Epithelial cell of proximal tubule (primary cell): Measurements from ENCODE around the gene RAB38. TPM values are rescaled to one million over a fixed set of nuclear protein-coding genes. Genes with fewer than 3 reads are reported as not detected.

Experiments
- DNase-seq: peaks from one replicate; pipeline ENCODE4 v3.0.0-alpha.2; 2011; ENCODE audit warnings: low read depth
- H3K4me3 ChIP-seq: 2 replicates; pipeline ENCODE4 v1.5.1; 2011; ENCODE audit warnings: low read depth, mild to moderate bottlenecking, low read length
- total RNA-seq: library from RNA; depleted of rRNA; stranded (reverse); fragments of >200 nt; gene quantifications from 2 replicates; pipeline ENCODE4 v1.2.3, GENCODE V29; 2015
- TF ChIP-seq, protein P1 (sequence below): conservative IDR thresholded peaks from 2 replicates; pipeline ENCODE4 v1.5.1; 2012; ENCODE audit warnings: low read depth, mild to moderate bottlenecking, low read length

Gene RAB38
- total RNA-seq, 1 donor from 2014 or later = 9.6 TPM

DNA sequence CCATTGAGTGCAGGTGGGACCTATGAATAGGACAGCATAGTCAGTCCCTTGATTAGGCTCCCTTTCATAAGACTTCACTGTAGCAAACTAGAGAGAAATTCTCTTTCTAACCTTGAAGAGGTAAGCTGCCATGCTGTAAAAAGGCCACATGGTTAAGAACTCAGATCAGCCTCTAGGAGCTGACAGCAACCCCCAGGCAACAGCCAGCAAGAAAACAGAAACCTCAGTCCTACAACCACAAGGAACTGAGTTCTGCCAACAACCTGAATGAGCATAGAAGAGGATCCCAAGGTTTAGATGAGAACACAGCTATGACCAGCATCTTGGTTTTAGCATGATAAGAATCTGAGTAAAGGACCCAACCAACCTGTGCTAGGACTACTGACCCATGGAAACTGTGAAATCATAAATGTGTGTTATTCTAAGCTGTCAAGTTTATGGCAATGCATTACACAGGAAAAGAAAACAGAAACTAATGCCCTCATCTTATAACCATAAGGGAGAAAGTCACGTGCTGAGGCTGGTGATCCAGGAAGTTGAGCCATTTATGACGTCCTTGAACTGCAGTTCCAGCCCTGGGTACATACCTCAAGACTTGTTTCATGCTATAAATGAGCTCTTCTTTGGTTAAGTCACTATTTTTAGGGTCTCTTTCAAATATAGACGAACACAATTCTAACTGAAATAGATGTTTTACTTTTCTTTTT is 43.3 kb downstream of the RAB38 start:
- no peak for DNase-seq

DNA sequence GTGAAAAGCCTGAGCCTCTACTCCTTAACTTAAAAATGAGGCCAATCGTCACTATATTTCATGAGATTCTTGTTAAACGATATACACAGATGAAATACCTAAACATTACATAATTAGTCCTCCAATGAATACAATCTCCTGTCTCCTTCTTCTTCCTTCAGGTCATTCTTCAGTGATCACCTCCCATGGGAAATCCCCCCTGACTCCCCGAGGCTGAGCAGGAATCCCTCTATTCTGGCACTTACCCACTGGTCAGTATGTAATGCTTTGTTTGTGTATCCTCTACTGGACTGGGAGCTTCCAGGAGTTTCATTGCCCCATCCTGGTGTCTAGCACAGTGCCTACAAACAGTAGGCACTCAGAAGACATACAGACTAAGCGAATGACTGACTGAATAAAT is 52.3 kb downstream of the RAB38 start:
- TF ChIP-seq, protein P1, sequence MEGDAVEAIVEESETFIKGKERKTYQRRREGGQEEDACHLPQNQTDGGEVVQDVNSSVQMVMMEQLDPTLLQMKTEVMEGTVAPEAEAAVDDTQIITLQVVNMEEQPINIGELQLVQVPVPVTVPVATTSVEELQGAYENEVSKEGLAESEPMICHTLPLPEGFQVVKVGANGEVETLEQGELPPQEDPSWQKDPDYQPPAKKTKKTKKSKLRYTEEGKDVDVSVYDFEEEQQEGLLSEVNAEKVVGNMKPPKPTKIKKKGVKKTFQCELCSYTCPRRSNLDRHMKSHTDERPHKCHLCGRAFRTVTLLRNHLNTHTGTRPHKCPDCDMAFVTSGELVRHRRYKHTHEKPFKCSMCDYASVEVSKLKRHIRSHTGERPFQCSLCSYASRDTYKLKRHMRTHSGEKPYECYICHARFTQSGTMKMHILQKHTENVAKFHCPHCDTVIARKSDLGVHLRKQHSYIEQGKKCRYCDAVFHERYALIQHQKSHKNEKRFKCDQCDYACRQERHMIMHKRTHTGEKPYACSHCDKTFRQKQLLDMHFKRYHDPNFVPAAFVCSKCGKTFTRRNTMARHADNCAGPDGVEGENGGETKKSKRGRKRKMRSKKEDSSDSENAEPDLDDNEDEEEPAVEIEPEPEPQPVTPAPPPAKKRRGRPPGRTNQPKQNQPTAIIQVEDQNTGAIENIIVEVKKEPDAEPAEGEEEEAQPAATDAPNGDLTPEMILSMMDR = no peak
- DNase-seq = no peak
- H3K4me3 ChIP-seq = no peak overlapping the region

More for the DNA sequence above, 43.3 kb downstream of the RAB38 start:
- TF ChIP-seq, protein P1 = no peak
- no peak overlapping the region for H3K4me3 ChIP-seq

DNA sequence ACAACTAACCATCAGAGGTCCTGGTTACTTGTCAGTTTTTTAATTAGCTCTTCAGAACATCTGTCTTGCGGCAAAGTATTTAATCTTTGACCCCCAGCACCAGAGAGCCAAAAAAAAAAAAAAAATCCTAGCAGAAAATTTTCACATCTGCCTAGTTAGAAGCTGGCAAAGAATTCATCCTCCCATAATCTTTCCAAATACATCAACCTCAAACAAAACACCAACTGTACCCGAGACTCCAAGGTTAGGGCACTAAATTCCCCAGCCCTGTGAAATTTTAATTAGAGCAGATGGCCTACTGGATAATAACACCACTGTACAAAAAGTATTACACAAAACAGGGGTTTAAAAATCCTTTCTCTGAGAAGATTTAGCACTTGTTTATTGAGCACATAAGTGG is 55.7 kb downstream of the RAB38 start:
- no peak for DNase-seq
- H3K4me3 ChIP-seq = no peak overlapping the region
- TF ChIP-seq, protein P1 = no peak

DNA sequence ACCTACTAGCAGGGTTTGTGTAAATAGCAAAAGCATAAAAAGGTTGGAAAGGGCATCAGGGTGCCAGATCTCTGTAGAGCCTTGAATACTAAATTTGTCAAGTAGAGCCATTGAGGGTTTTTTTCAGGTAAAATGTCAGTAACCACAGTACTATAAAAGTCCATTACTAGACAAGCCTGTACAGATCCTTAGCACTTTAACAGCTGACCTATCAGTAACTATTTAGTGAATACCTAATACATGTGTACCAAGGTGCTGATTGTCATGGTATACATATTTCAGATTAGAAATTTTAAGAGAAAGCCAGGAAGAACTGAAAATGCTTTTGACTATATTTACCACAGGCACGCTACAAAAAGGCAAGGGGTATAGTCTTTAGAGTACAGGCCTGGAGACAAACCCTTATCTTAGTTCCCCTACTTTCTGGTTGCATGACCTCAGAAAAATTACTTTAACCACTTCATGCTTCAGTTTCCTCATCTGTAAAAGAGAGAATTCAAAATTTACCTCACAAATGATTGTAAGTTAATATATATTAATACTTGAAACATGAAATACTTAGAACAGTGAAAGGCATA is 57.9 kb downstream of the RAB38 start:
- no peak overlapping the region for H3K4me3 ChIP-seq
- TF ChIP-seq, protein P1 = no peak
- DNase-seq = no peak

DNA sequence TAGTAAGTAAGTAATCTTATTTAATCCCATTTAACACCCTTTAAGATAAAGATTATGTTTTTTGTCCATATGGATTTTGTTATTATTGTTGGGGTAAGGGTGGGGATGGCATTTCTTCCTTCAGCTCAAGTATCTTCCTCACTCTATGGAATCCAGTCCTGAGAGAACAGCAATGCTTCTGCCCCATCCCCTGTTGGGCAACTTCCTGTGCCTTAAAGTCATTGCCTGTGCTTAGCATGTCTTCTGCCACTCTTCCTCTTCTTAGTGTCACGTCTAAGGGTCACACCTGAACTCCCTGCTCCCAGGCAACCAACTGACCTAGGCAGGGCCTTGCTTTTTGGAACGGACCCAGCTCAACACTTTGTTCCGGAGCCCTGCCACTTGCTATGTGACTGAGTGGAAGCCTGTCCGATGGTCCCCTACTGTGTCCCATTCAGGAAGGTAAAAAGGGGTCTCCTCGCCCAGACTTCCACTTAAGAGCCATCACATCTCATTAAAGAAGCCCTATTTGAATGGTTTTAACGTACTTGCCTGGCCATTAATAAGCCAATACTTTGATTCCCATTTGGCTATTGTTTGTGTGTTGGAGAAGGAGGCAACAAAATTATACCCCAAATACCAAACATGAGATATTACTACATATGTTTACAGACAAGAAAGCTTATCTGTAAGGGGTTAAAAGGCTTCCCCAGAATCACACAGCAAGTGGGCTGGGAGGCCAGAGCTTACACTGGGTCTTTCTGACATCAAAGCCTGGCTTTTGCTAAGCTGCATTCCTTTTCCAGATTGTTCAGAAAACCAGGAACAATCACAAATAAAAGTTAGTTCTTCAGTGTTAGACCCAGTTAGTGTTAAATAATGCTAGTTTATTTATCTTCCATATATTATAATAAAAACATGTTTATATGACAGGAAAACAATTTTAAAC is 59.2 kb downstream of the RAB38 start:
- DNase-seq = no peak
- no peak overlapping the region for H3K4me3 ChIP-seq
- TF ChIP-seq, protein P1 = no peak

DNA sequence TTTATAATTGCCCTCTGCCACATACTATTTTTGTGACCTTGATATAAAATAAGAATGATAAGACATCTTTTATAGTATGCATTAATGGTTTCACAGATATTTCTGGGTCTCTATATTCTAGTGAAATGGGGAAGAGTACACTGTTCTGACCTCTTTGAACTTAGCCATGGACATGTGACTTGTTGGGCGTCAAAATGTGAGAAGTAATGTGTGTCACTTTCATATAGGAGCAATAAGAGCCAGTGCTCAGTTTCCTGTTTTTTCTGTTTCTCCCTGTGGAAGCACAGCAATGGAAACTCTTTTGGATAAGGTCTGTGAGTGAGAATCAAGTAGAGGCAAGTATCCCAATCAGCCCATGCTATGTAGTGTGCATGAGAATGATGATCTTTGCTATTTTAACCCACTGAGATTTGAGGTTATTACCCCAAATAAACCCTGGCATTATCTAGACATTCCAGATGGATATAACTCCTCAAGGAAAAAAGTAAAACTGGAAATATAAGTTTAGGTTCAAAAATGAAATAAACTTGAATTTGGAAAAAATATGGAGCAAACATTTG is 60.7 kb downstream of the RAB38 start:
- TF ChIP-seq, protein P1 = no peak

More for the DNA sequence above, 60.7 kb downstream of the RAB38 start:
- no peak overlapping the region for H3K4me3 ChIP-seq
- no peak for DNase-seq
